SK-N-SH treated with all-trans-retinoic acid at 6 μM for 48 hours (cell line): ENCODE results near the gene TRPV4.

Source experiments
- ARNTL ChIP-seq: fragments of 450-650 bp; formaldehyde crosslinking; IDR thresholded peaks from 2 replicates; pipeline ENCODE4 v1.5.0; 2020; ENCODE audit warnings: low read depth, mild to moderate bottlenecking, moderate library complexity, borderline replicate concordance
- ESRRG ChIP-seq: fragments of 250-450 bp; sonication (Bioruptor Pico); IDR thresholded peaks from 2 replicates; pipeline ENCODE4 v1.6.1; 2021; ENCODE audit warnings: mild to moderate bottlenecking
- ISL1 ChIP-seq: fragments of 250-450 bp; sonication (Bioruptor Pico); IDR thresholded peaks from 2 replicates; pipeline ENCODE4 v2.1.2; 2022; ENCODE audit warnings: mild to moderate bottlenecking, moderate library complexity
- OSR1 ChIP-seq: fragments of 250-450 bp; sonication (Bioruptor Pico); IDR thresholded peaks from 2 replicates; pipeline ENCODE4 v1.8.0; 2022; ENCODE audit warnings: moderate library complexity, mild to moderate bottlenecking, inconsistent platforms
- PATZ1 ChIP-seq: fragments of 250-450 bp; sonication (Bioruptor Pico); IDR thresholded peaks from 2 replicates; pipeline ENCODE4 v1.8.0; 2020; ENCODE audit warnings: mild to moderate bottlenecking, moderate library complexity, borderline replicate concordance
- POU6F1 ChIP-seq: fragments of 250-450 bp; sonication (Bioruptor Pico); IDR thresholded peaks from 2 replicates; pipeline ENCODE4 v1.8.0; 2021; ENCODE audit warnings: low read depth, mild to moderate bottlenecking, moderate library complexity, borderline replicate concordance
- PPARA ChIP-seq: fragments of 250-450 bp; sonication (Bioruptor Pico); IDR thresholded peaks from 2 replicates; pipeline ENCODE4 v1.5.0; 2020; ENCODE audit warnings: mild to moderate bottlenecking, borderline replicate concordance
- SNAI2 ChIP-seq: fragments of 250-450 bp; sonication (Bioruptor Pico); IDR thresholded peaks from 2 replicates; pipeline ENCODE4 v1.5.0; 2020; ENCODE audit warnings: mild to moderate bottlenecking, moderate library complexity
- ZC3H10 ChIP-seq: fragments of 250-450 bp; sonication (Bioruptor Pico); IDR thresholded peaks from 2 replicates; pipeline ENCODE4 v1.5.1; 2021; ENCODE audit warnings: mild to moderate bottlenecking, moderate library complexity
- ZFP3 ChIP-seq: fragments of 250-450 bp; sonication (Bioruptor Pico); IDR thresholded peaks from 2 replicates; pipeline ENCODE4 v1.5.0; 2020; ENCODE audit warnings: mild to moderate bottlenecking, moderate library complexity
- ZFP30 ChIP-seq: fragments of 450-650 bp; formaldehyde crosslinking; IDR thresholded peaks from 2 replicates; pipeline ENCODE4 v1.5.0; 2022; ENCODE audit warnings: mild to moderate bottlenecking, moderate library complexity
- ZNF565 ChIP-seq: fragments of 450-650 bp; formaldehyde crosslinking; conservative IDR thresholded peaks from 2 replicates; pipeline ENCODE4 v1.5.0; 2020; ENCODE audit warnings: low read depth, mild to moderate bottlenecking, moderate library complexity
- ZNF8 ChIP-seq: fragments of 450-650 bp; formaldehyde crosslinking; IDR thresholded peaks from 2 replicates; pipeline ENCODE4 v1.5.0; 2020; ENCODE audit warnings: mild to moderate bottlenecking, moderate library complexity
- TF ChIP-seq, protein P1 (sequence below): fragments of 250-450 bp; sonication (Bioruptor Pico); IDR thresholded peaks from 2 replicates; pipeline ENCODE4 v1.5.1; 2020; ENCODE audit warnings: low read depth, mild to moderate bottlenecking, moderate library complexity

- no peak for TF ChIP-seq ZNF565 (CRISPR knock-in tag)
- TF ChIP-seq PATZ1 (CRISPR knock-in tag): no peak
- TF ChIP-seq PPARA (CRISPR knock-in tag): no peak
- no peak for TF ChIP-seq OSR1 (CRISPR knock-in tag)
- TF ChIP-seq, protein P1, sequence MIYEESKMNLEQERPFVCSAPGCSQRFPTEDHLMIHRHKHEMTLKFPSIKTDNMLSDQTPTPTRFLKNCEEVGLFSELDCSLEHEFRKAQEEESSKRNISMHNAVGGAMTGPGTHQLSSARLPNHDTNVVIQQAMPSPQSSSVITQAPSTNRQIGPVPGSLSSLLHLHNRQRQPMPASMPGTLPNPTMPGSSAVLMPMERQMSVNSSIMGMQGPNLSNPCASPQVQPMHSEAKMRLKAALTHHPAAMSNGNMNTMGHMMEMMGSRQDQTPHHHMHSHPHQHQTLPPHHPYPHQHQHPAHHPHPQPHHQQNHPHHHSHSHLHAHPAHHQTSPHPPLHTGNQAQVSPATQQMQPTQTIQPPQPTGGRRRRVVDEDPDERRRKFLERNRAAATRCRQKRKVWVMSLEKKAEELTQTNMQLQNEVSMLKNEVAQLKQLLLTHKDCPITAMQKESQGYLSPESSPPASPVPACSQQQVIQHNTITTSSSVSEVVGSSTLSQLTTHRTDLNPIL (CRISPR knock-in tag): no peak
- TF ChIP-seq POU6F1 (CRISPR knock-in tag): no peak
- TF ChIP-seq ESRRG (CRISPR knock-in tag): no peak
- no peak for TF ChIP-seq ZFP30 (CRISPR knock-in tag)
- no peak for TF ChIP-seq ARNTL (CRISPR knock-in tag)
- no peak for TF ChIP-seq ISL1 (CRISPR knock-in tag)
- no peak for TF ChIP-seq ZNF8 (CRISPR knock-in tag)
- TF ChIP-seq ZFP3: no peak
- TF ChIP-seq ZC3H10: no peak
- TF ChIP-seq SNAI2 (CRISPR knock-in tag): no peak
These were observed 474 bp downstream of the TRPV4 start for GRCh38 chr12:109832541-109833306.
